Measurements from ENCODE around the gene LOC128125822.

DNA sequence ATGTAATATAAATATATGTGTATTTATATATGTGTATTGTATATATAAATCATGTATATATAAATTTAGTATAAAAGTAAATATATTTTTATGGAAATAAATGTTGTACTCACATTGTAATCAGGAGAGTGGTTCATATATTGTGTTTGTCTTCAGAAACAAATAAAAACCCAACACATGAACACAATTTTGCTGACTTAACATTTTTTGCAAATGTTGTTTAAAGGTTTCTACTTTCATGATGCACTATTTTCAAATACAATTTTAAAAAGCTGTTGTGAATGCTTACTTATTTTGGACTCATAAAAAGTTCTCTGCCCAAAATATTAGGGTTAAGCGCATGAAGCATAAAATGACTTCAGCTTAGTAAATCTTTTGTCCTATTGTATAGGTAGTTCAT lies 39.3 kb downstream of the LOC128125822 start:
- TF ChIP-seq, protein P1, sequence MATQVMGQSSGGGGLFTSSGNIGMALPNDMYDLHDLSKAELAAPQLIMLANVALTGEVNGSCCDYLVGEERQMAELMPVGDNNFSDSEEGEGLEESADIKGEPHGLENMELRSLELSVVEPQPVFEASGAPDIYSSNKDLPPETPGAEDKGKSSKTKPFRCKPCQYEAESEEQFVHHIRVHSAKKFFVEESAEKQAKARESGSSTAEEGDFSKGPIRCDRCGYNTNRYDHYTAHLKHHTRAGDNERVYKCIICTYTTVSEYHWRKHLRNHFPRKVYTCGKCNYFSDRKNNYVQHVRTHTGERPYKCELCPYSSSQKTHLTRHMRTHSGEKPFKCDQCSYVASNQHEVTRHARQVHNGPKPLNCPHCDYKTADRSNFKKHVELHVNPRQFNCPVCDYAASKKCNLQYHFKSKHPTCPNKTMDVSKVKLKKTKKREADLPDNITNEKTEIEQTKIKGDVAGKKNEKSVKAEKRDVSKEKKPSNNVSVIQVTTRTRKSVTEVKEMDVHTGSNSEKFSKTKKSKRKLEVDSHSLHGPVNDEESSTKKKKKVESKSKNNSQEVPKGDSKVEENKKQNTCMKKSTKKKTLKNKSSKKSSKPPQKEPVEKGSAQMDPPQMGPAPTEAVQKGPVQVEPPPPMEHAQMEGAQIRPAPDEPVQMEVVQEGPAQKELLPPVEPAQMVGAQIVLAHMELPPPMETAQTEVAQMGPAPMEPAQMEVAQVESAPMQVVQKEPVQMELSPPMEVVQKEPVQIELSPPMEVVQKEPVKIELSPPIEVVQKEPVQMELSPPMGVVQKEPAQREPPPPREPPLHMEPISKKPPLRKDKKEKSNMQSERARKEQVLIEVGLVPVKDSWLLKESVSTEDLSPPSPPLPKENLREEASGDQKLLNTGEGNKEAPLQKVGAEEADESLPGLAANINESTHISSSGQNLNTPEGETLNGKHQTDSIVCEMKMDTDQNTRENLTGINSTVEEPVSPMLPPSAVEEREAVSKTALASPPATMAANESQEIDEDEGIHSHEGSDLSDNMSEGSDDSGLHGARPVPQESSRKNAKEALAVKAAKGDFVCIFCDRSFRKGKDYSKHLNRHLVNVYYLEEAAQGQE (IDR thresholded peaks at IDR 0.05; ENCODE audit: low read depth) = no peak
- TF ChIP-seq, protein P2, sequence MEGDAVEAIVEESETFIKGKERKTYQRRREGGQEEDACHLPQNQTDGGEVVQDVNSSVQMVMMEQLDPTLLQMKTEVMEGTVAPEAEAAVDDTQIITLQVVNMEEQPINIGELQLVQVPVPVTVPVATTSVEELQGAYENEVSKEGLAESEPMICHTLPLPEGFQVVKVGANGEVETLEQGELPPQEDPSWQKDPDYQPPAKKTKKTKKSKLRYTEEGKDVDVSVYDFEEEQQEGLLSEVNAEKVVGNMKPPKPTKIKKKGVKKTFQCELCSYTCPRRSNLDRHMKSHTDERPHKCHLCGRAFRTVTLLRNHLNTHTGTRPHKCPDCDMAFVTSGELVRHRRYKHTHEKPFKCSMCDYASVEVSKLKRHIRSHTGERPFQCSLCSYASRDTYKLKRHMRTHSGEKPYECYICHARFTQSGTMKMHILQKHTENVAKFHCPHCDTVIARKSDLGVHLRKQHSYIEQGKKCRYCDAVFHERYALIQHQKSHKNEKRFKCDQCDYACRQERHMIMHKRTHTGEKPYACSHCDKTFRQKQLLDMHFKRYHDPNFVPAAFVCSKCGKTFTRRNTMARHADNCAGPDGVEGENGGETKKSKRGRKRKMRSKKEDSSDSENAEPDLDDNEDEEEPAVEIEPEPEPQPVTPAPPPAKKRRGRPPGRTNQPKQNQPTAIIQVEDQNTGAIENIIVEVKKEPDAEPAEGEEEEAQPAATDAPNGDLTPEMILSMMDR (IDR thresholded peaks at IDR 0.05 in 2 of 3, conservative IDR thresholded peaks at IDR 0.05 in 1 of 3; ENCODE audit: borderline replicate concordance in 1 of 3, insufficient read depth in 1 of 3, low read depth in 2 of 3, low read length in 2 of 3) = no peak
- no peak for TF ChIP-seq EZH2 (IDR thresholded peaks at IDR 0.05)
- TF ChIP-seq ZNF274 (IDR thresholded peaks at IDR 0.05; ENCODE audit: low read depth, low read length) = no peak
- no peak for TF ChIP-seq POLR2A (IDR thresholded peaks at IDR 0.05; ENCODE audit: borderline replicate concordance, extremely low read depth, insufficient read depth, insufficient read length)
- no peak for TF ChIP-seq SRF (IDR thresholded peaks at IDR 0.05; ENCODE audit: low read depth)
- TF ChIP-seq, protein P3, sequence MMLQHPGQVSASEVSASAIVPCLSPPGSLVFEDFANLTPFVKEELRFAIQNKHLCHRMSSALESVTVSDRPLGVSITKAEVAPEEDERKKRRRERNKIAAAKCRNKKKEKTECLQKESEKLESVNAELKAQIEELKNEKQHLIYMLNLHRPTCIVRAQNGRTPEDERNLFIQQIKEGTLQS (IDR thresholded peaks at IDR 0.05) = no peak
- TF ChIP-seq FOSL1 (IDR thresholded peaks at IDR 0.05; ENCODE audit: low read depth) = no peak

Measured in HCT116 (cell line).